DMS53 (cell line): ENCODE results near the gene NGF.
"Not testable (repeated sequence)": the region's sequence is repeated elsewhere in the genome, so short reads cannot be mapped to it uniquely, and the experiment has no call there.

Experiments
- DNase-seq: peaks from one replicate; lab custom pipeline; 2025; lab: John Stamatoyannopoulos, UW

The NGF gene

GRCh38 chr1:115309504-115309903, 28.5 kb downstream of the NGF start:
- DNase-seq = not testable (repeated sequence)

GRCh38 chr1:115308969-115309368, 29.1 kb downstream of the NGF start:
- no peak for DNase-seq

GRCh38 chr1:115307661-115308060, 30.4 kb downstream of the NGF start:
- DNase-seq = no peak

- DNase-seq = peak; percentile 59
These were observed 31.9 kb downstream of the NGF start for GRCh38 chr1:115306146-115306545.

GRCh38 chr1:115303364-115303763, 34.7 kb downstream of the NGF start:
- DNase-seq = no peak

- DNase-seq = no peak
These were observed 35.6 kb downstream of the NGF start for GRCh38 chr1:115302390-115302961.

- DNase-seq = no peak
These were observed 36.5 kb downstream of the NGF start for GRCh38 chr1:115301438-115302020.

GRCh38 chr1:115300087-115300876, 37.8 kb downstream of the NGF start:
- peak; percentile 55 for DNase-seq

- DNase-seq = peak; percentile 37
These were observed 38.8 kb downstream of the NGF start for GRCh38 chr1:115299266-115299665.

GRCh38 chr1:115296981-115297380, 41.1 kb downstream of the NGF start:
- no peak for DNase-seq

- no peak for DNase-seq
These were observed 41.9 kb downstream of the NGF start for GRCh38 chr1:115295904-115296696.

- DNase-seq = no peak
These were observed 44.1 kb downstream of the NGF start for GRCh38 chr1:115293899-115294298.

- no peak for DNase-seq
These were observed 45.0 kb downstream of the NGF start for GRCh38 chr1:115293006-115293405.

- no peak for DNase-seq
These were observed 46.3 kb downstream of the NGF start for GRCh38 chr1:115291741-115292140.

GRCh38 chr1:115289940-115290339, 48.1 kb downstream of the NGF start:
- DNase-seq = no peak

GRCh38 chr1:115288591-115289198, 49.4 kb downstream of the NGF start:
- peak; percentile 85 for DNase-seq

GRCh38 chr1:115286431-115287205, 51.4 kb downstream of the NGF start:
- DNase-seq = no peak

GRCh38 chr1:115284209-115284608, 53.8 kb downstream of the NGF start:
- no peak for DNase-seq

- no peak for DNase-seq
These were observed 54.3 kb downstream of the NGF start for GRCh38 chr1:115283681-115284146.

- no peak for DNase-seq
These were observed 54.8 kb downstream of the NGF start for GRCh38 chr1:115283249-115283648.

GRCh38 chr1:115282807-115283208, 55.2 kb downstream of the NGF start:
- DNase-seq = no peak
